Hippocampal formation (tissue), 2 donors: ENCODE measurements around the gene PPP2R3B.
"Not testable (repeated sequence)": the region's sequence is repeated elsewhere in the genome, so short reads cannot be mapped to it uniquely, and the experiment has no call there.

Experiments
- DNase-seq, 2 donors: peaks; one replicate each; lab custom pipeline; 2025; lab: John Stamatoyannopoulos, UW

The PPP2R3B gene

GRCh38 chrX:405149-405548, 18.4 kb upstream of the PPP2R3B start:
- no peak for DNase-seq

GRCh38 chrX:404656-405055, 17.9 kb upstream of the PPP2R3B start:
- DNase-seq: peak in 1 of 2 donors; percentile 2

GRCh38 chrX:402857-403256, 16.1 kb upstream of the PPP2R3B start:
- no peak for DNase-seq

- no peak for DNase-seq
These were observed 13.6 kb upstream of the PPP2R3B start for GRCh38 chrX:400258-400657.

- DNase-seq: no peak
These were observed 10.9 kb upstream of the PPP2R3B start for GRCh38 chrX:397575-397974.

- DNase-seq: no peak
These were observed 8.1 kb upstream of the PPP2R3B start for GRCh38 chrX:394830-395229.

GRCh38 chrX:392575-392846, 5.8 kb upstream of the PPP2R3B start:
- no peak for DNase-seq

GRCh38 chrX:391717-392574, 5.2 kb upstream of the PPP2R3B start:
- no peak for DNase-seq

GRCh38 chrX:390459-390858, 3.8 kb upstream of the PPP2R3B start:
- DNase-seq: no peak

GRCh38 chrX:389021-389441, 2.3 kb upstream of the PPP2R3B start:
- peak; percentile 79 to 82 for DNase-seq

- DNase-seq: no peak
These were observed 1.0 kb upstream of the PPP2R3B start for GRCh38 chrX:387729-388128.

GRCh38 chrX:386239-386767, 404 bp downstream of the PPP2R3B start:
- DNase-seq: no peak

GRCh38 chrX:385736-386135, 971 bp downstream of the PPP2R3B start:
- not testable (repeated sequence) for DNase-seq

GRCh38 chrX:384861-385260, 1.8 kb downstream of the PPP2R3B start:
- DNase-seq: no peak

- DNase-seq: no peak
These were observed 8.3 kb downstream of the PPP2R3B start for GRCh38 chrX:378443-378842.

GRCh38 chrX:376206-376605, 10.5 kb downstream of the PPP2R3B start:
- DNase-seq: not testable (repeated sequence)

- DNase-seq: no peak
These were observed 11.3 kb downstream of the PPP2R3B start for GRCh38 chrX:375181-376036.

- no peak for DNase-seq
These were observed 12.1 kb downstream of the PPP2R3B start for GRCh38 chrX:374596-374995.

- DNase-seq: no peak
These were observed 12.9 kb downstream of the PPP2R3B start for GRCh38 chrX:373641-374471.

GRCh38 chrX:372856-373640, 13.7 kb downstream of the PPP2R3B start:
- DNase-seq: no peak

- no peak for DNase-seq
These were observed 14.8 kb downstream of the PPP2R3B start for GRCh38 chrX:371907-372306.
